GM12878 (cell line): ENCODE data around the gene TRIM54. TPM values are rescaled to one million over a fixed set of nuclear protein-coding genes. Genes with fewer than 3 reads are reported as not detected.

Experiments used
- BMI1 ChIP-seq: fragments of 450-650 bp; IDR thresholded peaks from 2 replicates; pipeline ENCODE4 v1.6.1; 2016; ENCODE audit warnings: mild to moderate bottlenecking, moderate library complexity, borderline replicate concordance
- CBX3 ChIP-seq: fragments of 200-600 bp; sonication (generic); IDR thresholded peaks from 2 replicates; pipeline ENCODE4 v1.6.1; 2016; ENCODE audit warnings: low read depth, borderline replicate concordance
- CHD1 ChIP-seq: IDR thresholded peaks from 2 replicates; pipeline ENCODE4 v1.6.1; 2012; ENCODE audit warnings: low read depth, low read length, improper control_type of control experiment
- CREB1 ChIP-seq: IDR thresholded peaks from 2 replicates; pipeline ENCODE4 v1.6.1; 2012; ENCODE audit warnings: low read depth, mild to moderate bottlenecking, inconsistent platforms
- DPF2 ChIP-seq: fragments of 450-650 bp; IDR thresholded peaks from 2 replicates; pipeline ENCODE4 v1.6.1; 2017; ENCODE audit warnings: mild to moderate bottlenecking
- E2F4 ChIP-seq: IDR thresholded peaks from 2 replicates; pipeline ENCODE4 v1.6.1; 2012; ENCODE audit warnings: low read depth, low read length, improper control_type of control experiment
- EED ChIP-seq: sonication (generic); IDR thresholded peaks from 2 replicates; pipeline ENCODE4 v1.6.1; 2016; ENCODE audit warnings: antibody characterized with exemption, low read depth
- ETV6 ChIP-seq, 2 experiments: fragments of 450-650 bp in 1 of 2; IDR thresholded peaks in 1 of 2; conservative IDR thresholded peaks in 1 of 2; 2 replicates each; pipeline ENCODE4 v1.6.1; 2014; ENCODE audit warnings: antibody characterized with exemption in 1 of 2, borderline replicate concordance in 1 of 2, low read depth in 1 of 2, mild to moderate bottlenecking in 1 of 2, moderate library complexity in 1 of 2
- KLF5 ChIP-seq: fragments of 450-650 bp; IDR thresholded peaks from 2 replicates; pipeline ENCODE4 v1.6.1; 2014; ENCODE audit warnings: mild to moderate bottlenecking; ENCODE audit not compliant: partially characterized antibody
- LARP7 ChIP-seq: fragments of 450-650 bp; IDR thresholded peaks from 2 replicates; pipeline ENCODE4 v1.6.1; 2017; ENCODE audit warnings: mild to moderate bottlenecking
- MEF2B ChIP-seq: fragments of 450-650 bp; IDR thresholded peaks from 2 replicates; pipeline ENCODE4 v1.6.1; 2018; ENCODE audit warnings: mild to moderate bottlenecking, moderate library complexity; ENCODE audit not compliant: partially characterized antibody, poor library complexity, severe bottlenecking
- POLR2A ChIP-seq: IDR thresholded peaks from 2 replicates; pipeline ENCODE4 v1.6.1; 2011; ENCODE audit warnings: low read depth, mild to moderate bottlenecking, low read length
- PRDM15 ChIP-seq: fragments of 450-650 bp; formaldehyde crosslinking; IDR thresholded peaks from 2 replicates; pipeline ENCODE4 v1.4.0; 2020; ENCODE audit warnings: mild to moderate bottlenecking, moderate library complexity
- RCOR1 ChIP-seq: conservative IDR thresholded peaks from 2 replicates; pipeline ENCODE4 v1.6.1; 2012; ENCODE audit warnings: low read depth, low read length, improper control_type of control experiment
- SRF ChIP-seq, 2 experiments: IDR thresholded peaks; 2 replicates each; pipeline ENCODE4 v1.6.1; 2011; ENCODE audit warnings: low read depth in 2 of 2, low read length in 2 of 2, mild to moderate bottlenecking in 1 of 2, moderate library complexity in 1 of 2
- USF1 ChIP-seq: IDR thresholded peaks from 2 replicates; pipeline ENCODE4 v1.6.1; 2011; ENCODE audit warnings: borderline replicate concordance, low read depth, mild to moderate bottlenecking, moderate library complexity, mixed read lengths, low read length; ENCODE audit not compliant: insufficient read depth; ENCODE audit errors: extremely low read length
- YBX1 ChIP-seq: fragments of 450-650 bp; IDR thresholded peaks from 2 replicates; pipeline ENCODE4 v1.6.1; 2016; ENCODE audit warnings: antibody characterized with exemption
- ZBTB11 ChIP-seq: fragments of 450-650 bp; formaldehyde crosslinking; IDR thresholded peaks from 2 replicates; pipeline ENCODE4 v1.5.0; 2022; ENCODE audit warnings: mild to moderate bottlenecking, missing genetic modification characterization
- ZNF207 ChIP-seq: fragments of 450-650 bp; IDR thresholded peaks from 2 replicates; pipeline ENCODE4 v1.6.1; 2014; ENCODE audit warnings: antibody characterized with exemption, mild to moderate bottlenecking, borderline replicate concordance
- ZNF622 ChIP-seq: fragments of 450-650 bp; IDR thresholded peaks from 2 replicates; pipeline ENCODE4 v1.6.1; 2017; ENCODE audit warnings: mild to moderate bottlenecking, inconsistent platforms
- polyA plus RNA-seq, 11 experiments: library from polyadenylated mRNA; depleted of rRNA in 4 of 11; unstranded in 6 of 11; stranded (reverse) in 5 of 11; fragments of >200 nt; fragmentation: Nextera tagmentation in 4 of 11; fragmentation: Illumina TruSeq in 1 of 11; extraction: Ambion mirVana in 4 of 11; extraction: Trizol in 1 of 11; gene quantifications; 1 replicate in 1 of 11; 2 replicates in 10 of 11; pipeline versions ENCODE4 v1.2.1 to v1.2.3, GENCODE V29; 2011 to 2016; ENCODE audit warnings: inconsistent platforms in 2 of 11, missing spikeins in 2 of 11, low read depth in 1 of 11
- total RNA-seq, 4 experiments: library from RNA; depleted of rRNA in 3 of 4; stranded (reverse); fragments of >200 nt in 3 of 4; fragmentation: Illumina TruSeq in 1 of 4; extraction: Trizol in 1 of 4; gene quantifications; 2 replicates each; pipeline versions ENCODE4 v1.2.1 to v1.2.3, GENCODE V29; 2013 to 2021

The TRIM54 gene
- total and polyA plus RNA-seq, 10 of the 15 experiments (the other 5 are each of a cell fraction or from before 2014, with no cell fraction given): 0.03 to 0.08 TPM; not detected in 8

- TF ChIP-seq PRDM15 (CRISPR knock-in tag) (no peak), CBX3 (no peak), ZNF207 (no peak), POLR2A (peak; percentile 81), CREB1 (peak; percentile 98), E2F4 (peak; percentile 76), ZNF622 (no peak), SRF (IDR thresholded peaks at IDR 0.05; ENCODE audit: low read depth in 2 of 2, low read length in 2 of 2) (peak; percentile 14 to 76; a peak in 1 of 4 replicates), ETV6 (conservative IDR thresholded peaks at IDR 0.05 in 1 of 2, IDR thresholded peaks at IDR 0.05 in 1 of 2; ENCODE audit: borderline replicate concordance in 1 of 2, low read depth in 1 of 2) (no peak), CHD1 (peak; percentile 93; the same call in 1 of the 2 replicates), RCOR1 (no peak), ZBTB11 (CRISPR knock-in tag) (no peak), YBX1 (no peak), EED (peak; percentile 65; the same call in 1 of the 2 replicates), USF1 (no peak), LARP7 (no peak), DPF2 (no peak), BMI1 (no peak), MEF2B (peak; percentile 74), KLF5 (peak; percentile 97)
These were observed 74.4 kb downstream of the TRIM54 start, which contains the start of gene GTF3C2 (continued) for GRCh38 chr2:27356382-27357181.
